Heart left ventricle (tissue), 16 donors: Measurements from ENCODE around the gene SPOCK1. TPM values are rescaled to one million over a fixed set of nuclear protein-coding genes. Genes with fewer than 3 reads are reported as not detected.
"Not testable (repeated sequence)": the region's sequence is repeated elsewhere in the genome, so short reads cannot be mapped to it uniquely, and the experiment has no call there.

ENCODE experiments used
- ATAC-seq, 4 donors: fragments of 200-7000 bp; cut with Tn5 transposase; one replicate each; pipeline ENCODE4 v1.9.1; 2020 to 2022; ENCODE audit warnings: moderate library complexity in 4 of 4, mild to moderate bottlenecking in 3 of 4, moderate number of reproducible peaks in 1 of 4
- DNase-seq, 5 donors: peaks; one replicate each; pipeline ENCODE4 v3.0.0-alpha.2; 2020
- H3K27ac ChIP-seq, 12 donors: fragments of 200-600 bp; sonication (generic) in 4 of 12; one replicate each; pipeline versions ENCODE4 v1.5.0 to v1.8.0; 2016 to 2022; ENCODE audit warnings: mild to moderate bottlenecking in 2 of 12
- H3K27me3 ChIP-seq, 9 donors: fragments of 200-600 bp; sonication (generic) in 2 of 9; one replicate each; pipeline versions ENCODE4 v1.5.1 to v1.8.0; 2016 to 2022; ENCODE audit warnings: mild to moderate bottlenecking in 3 of 9
- H3K36me3 ChIP-seq, 9 donors: fragments of 200-600 bp; sonication (generic) in 2 of 9; one replicate each; pipeline versions ENCODE4 v1.5.0 to v1.8.0; 2018 to 2022; ENCODE audit warnings: mild to moderate bottlenecking in 2 of 9
- H3K4me1 ChIP-seq, 12 donors: fragments of 200-600 bp; sonication (generic) in 4 of 12; one replicate each; pipeline versions ENCODE4 v1.5.0 to v1.8.0; 2016 to 2022; ENCODE audit warnings: mild to moderate bottlenecking in 3 of 12
- H3K4me3 ChIP-seq, 12 donors: fragments of 200-600 bp; sonication (generic) in 4 of 12; one replicate each; pipeline versions ENCODE4 v1.5.0 to v1.8.0; 2017 to 2022; ENCODE audit warnings: mild to moderate bottlenecking in 9 of 12, moderate library complexity in 4 of 12
- H3K9me3 ChIP-seq, 12 donors: fragments of 200-600 bp; sonication (generic) in 4 of 12; one replicate each; pipeline versions ENCODE4 v1.5.0 to v1.8.0; 2016 to 2022; ENCODE audit warnings: mild to moderate bottlenecking in 1 of 12
- POLR2A ChIP-seq, 2 donors: fragments of 450-650 bp; IDR thresholded peaks; one replicate each; pipeline ENCODE4 v1.6.1; 2017; ENCODE audit warnings: antibody characterized with exemption in 2 of 2, mild to moderate bottlenecking in 2 of 2, moderate library complexity in 2 of 2
- WGBS, 4 donors: extraction: QIAGEN DNeasy Blood & Tissue Kit in 2 of 4; methylation state at CpG; one replicate each; pipeline versions ENCODE4 v1.1.5 to v1.1.7; 2013 to 2018; 5-methylcytosine and 5-hydroxymethylcytosine counted together
- intact Hi-C, 10 donors: fragments of 100-400 bp; cut with DNase I; formaldehyde crosslinking; loops; one replicate each; pipeline versions ENCODE4 v1.11.1 to v1.14.2; 2022
- polyA plus RNA-seq, 2 donors: library from polyadenylated mRNA; stranded (reverse); fragments of 200-250 nt; gene quantifications; one replicate each; pipeline ENCODE4 v1.2.3, GENCODE V29; 2013
- total RNA-seq, 9 donors: library from RNA; depleted of rRNA in 2 of 9; stranded (reverse); fragments of >200 nt in 2 of 9; fragmentation: NEBNext Ultra II Directional in 3 of 9; extraction: Animal tissue kit (Norgen Biotek cat#: 25700) in 3 of 9; gene quantifications; one replicate each; pipeline versions ENCODE4 v1.1.0 to v1.2.4, GENCODE V29; 2016 to 2023
- TF ChIP-seq, protein P1 (sequence below), 12 donors: fragments of 200-600 bp; sonication (generic) in 4 of 12; IDR thresholded peaks; one replicate each; pipeline versions ENCODE4 v1.5.0 to v1.8.0; 2018 to 2022; ENCODE audit warnings: antibody characterized with exemption in 12 of 12, mild to moderate bottlenecking in 5 of 12
- donor health status: ischemic (EF 13 %, LVEDD 7.1; RV severe dilation, severe dysfunction).
- donor health status: healthy with polysubstance abuse.
- donor health status: DM: no; HTN: yes; CAD: no.
- donor health status: DM: no; HTN: no; CAD: no.
- donor health status: ischemic (EF 25% LVEDD 6.9; RV normal size, moderate dysfunction).
- donor health status: ischemic (EF 25% LVEDD 5.7; RV mildly dilated, moderate dysfunction).
- donor health status: healthy.
- donor health status: DM: yes; HTN: yes; CAD: no.
- donor health status: ischemic (EF 35%, LVEDD 5.7; RV mildly dilated, moderate dysfunction).
- donor health status: nonischemic (EF 11% LVEDD 7.7; RV severe dilation, severe dysfunction).
- donor health status: DM: yes; HTN: yes; CAD: no.
- donor health status: PGD.
- donor health status: ischemic (EF 29% LVEDD 5.4; RV normal size, mild dysfunction).
- donor health status: nonischemic (EF 23%, LVEDD 6.1; RV moderate dilation, normal function).

SPOCK1 gene
- total and polyA plus RNA-seq, 11 donors: 7.8 to 51.2 (median 19.9) TPM

DNA sequence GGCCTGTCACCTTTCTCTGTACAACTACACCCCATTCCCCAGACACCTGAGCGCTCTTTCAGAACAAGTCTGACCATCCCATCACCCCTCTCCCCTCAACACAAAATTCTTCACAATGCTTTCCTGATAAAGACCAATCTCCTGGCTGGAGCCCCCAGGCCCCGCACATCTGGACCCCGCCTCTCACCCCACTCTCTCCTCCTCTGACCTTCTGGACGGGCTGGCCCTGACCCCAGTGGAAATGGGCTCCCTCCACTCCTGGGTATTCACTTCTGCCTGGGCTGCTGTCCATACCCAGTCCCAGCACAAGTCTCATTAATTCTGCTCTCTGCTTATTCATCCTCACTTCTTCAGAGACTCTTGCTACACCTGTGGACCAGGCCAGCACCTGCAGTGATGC is 2.1 kb upstream of the SPOCK1 start:
- TF ChIP-seq, protein P1, sequence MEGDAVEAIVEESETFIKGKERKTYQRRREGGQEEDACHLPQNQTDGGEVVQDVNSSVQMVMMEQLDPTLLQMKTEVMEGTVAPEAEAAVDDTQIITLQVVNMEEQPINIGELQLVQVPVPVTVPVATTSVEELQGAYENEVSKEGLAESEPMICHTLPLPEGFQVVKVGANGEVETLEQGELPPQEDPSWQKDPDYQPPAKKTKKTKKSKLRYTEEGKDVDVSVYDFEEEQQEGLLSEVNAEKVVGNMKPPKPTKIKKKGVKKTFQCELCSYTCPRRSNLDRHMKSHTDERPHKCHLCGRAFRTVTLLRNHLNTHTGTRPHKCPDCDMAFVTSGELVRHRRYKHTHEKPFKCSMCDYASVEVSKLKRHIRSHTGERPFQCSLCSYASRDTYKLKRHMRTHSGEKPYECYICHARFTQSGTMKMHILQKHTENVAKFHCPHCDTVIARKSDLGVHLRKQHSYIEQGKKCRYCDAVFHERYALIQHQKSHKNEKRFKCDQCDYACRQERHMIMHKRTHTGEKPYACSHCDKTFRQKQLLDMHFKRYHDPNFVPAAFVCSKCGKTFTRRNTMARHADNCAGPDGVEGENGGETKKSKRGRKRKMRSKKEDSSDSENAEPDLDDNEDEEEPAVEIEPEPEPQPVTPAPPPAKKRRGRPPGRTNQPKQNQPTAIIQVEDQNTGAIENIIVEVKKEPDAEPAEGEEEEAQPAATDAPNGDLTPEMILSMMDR (IDR thresholded peaks at IDR 0.05): no peak
- no peak for TF ChIP-seq POLR2A (IDR thresholded peaks at IDR 0.05)
- ATAC-seq: no peak
- no peak for DNase-seq
- no peak overlapping the region for H3K27ac ChIP-seq
- H3K4me3 ChIP-seq: no peak overlapping the region
- H3K9me3 ChIP-seq: no peaks in the 10 kb centered on the region
- WGBS, 4 donors: 80 to 83% (median 81%) methylated on average over 4 of the region's 4 CpGs
- H3K4me1 ChIP-seq: peaks cover 0 to 19% (median 5%) of the 10 kb centered on the region in 12 donors
- intact Hi-C loops: loop anchor here in 4 of 10 donors (5.0 to 10.0 kb wide), 4 partner anchors 104 to 706 kb away; no protein-coding TSS in a partner anchor
- H3K36me3 ChIP-seq: no peaks in the 10 kb centered on the region
- H3K27me3 ChIP-seq: peaks cover 0 to 21% (median 6%) of the 10 kb centered on the region in 9 donors

DNA sequence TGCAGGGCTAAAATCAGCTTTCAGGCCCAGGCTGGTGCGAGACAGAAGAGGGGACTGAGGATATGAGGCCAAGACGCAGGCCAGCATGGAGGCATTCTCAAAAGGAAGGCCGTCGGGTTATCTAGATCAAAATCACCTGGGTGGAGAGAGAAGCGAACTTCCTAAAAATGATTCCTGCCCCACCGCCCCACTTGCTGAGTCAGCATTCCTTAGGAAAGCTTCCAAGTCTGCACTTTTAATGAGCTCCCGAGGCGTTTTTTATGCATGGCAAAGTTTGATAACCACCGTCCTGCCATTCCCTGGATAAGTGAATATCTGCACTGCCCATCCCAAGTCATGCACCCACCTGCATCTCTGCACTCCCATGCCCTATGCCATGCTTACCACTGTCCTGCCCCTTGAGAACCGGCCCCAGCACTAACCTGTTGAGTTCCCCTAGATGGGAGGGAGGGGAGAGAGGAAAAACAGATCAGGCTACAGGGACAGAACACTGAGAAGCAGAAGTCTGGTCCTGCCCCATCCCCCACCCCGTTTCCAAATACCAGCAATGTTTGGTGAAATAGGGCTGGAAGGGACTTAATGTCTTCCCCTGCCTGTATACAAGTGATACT is 1.6 kb upstream of the SPOCK1 start:
- Histone ChIP-seq H3K27ac (no peak overlapping the region), H3K4me3 (no peak overlapping the region), H3K4me1 (peaks cover 0 to 19% (median 5%) of the 10 kb centered on the region in 12 donors), H3K36me3 (no peaks in the 10 kb centered on the region), H3K9me3 (no peaks in the 10 kb centered on the region), H3K27me3 (peaks cover 0 to 21% (median 6%) of the 10 kb centered on the region in 9 donors)
- no peak for DNase-seq
- 82 to 86% (median 84%) methylated on average over 11 of the region's 11 CpGs for WGBS, 4 donors
- no peak for ATAC-seq
- no peak for TF ChIP-seq POLR2A (IDR thresholded peaks at IDR 0.05)
- TF ChIP-seq, protein P1 (IDR thresholded peaks at IDR 0.05): no peak
- intact Hi-C loops: loop anchor here in 4 of 10 donors (5.0 to 10.0 kb wide), 4 partner anchors 104 to 706 kb away; no protein-coding TSS in a partner anchor

DNA sequence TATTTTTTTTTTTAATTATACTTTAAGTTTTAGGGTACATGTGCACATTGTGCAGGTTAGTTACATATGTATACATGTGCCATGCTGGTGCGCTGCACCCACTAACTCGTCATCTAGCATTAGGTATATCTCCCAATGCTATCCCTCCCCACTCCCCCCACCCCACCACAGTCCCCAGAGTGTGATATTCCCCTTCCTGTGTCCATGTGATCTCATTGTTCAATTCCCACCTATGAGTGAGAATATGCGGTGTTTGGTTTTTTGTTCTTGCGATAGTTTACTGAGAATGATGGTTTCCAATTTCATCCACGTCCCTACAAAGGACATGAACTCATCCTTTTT is 351 bp upstream of the SPOCK1 start:
- not testable (repeated sequence) for H3K36me3 ChIP-seq, H3K4me3 ChIP-seq, H3K27ac ChIP-seq, H3K9me3 ChIP-seq, DNase-seq, ATAC-seq
- intact Hi-C loops: loop anchor here in 8 of 10 donors (1.0 to 10.0 kb wide), 11 partner anchors 152 to 697 kb away; no protein-coding TSS in a partner anchor
- H3K4me1 ChIP-seq: peaks cover 0 to 19% (median 5%) of the 10 kb centered on the region in 12 donors
- 100% methylated on average over 2 of the region's 5 CpGs; no CpG with 5 or more reads in 3 of the 4 donors for WGBS, 4 donors
- TF ChIP-seq, protein P1 (IDR thresholded peaks at IDR 0.05): peak in 1 of 12 donors; percentile 29
- peaks cover 0 to 21% (median 6%) of the 10 kb centered on the region in 9 donors for H3K27me3 ChIP-seq

DNA sequence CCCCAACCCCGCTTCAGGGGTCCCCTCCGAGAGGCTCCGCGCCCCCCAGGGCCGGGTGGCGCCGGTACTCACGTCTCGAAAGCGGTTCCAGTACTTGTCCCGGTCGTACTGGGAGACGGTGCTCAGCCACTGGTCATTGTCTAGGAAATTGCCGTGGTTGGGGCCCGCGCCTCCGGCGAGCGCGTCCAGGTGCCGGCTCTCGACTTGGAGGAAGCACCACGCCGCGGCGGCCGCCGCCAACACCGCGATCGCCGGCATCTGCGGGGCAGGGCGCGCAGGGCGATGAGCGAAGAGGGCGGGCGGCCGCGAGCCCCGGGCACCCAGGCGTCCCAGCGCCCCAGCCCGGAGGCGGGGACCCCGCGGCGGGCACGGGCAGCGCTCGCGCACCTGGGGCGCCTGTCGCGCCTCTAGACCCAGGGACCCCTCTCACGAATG is 808 bp downstream of the SPOCK1 start:
- DNase-seq: peak in 2 of 5 donors; percentile 32 to 74
- TF ChIP-seq, protein P1 (IDR thresholded peaks at IDR 0.05): no peak
- no peak for TF ChIP-seq POLR2A (IDR thresholded peaks at IDR 0.05)
- Histone ChIP-seq H3K36me3 (no peaks in the 10 kb centered on the region), H3K27ac (peak overlapping the region in 1 of 12 donors; percentile 41), H3K27me3 (peaks cover 0 to 21% (median 6%) of the 10 kb centered on the region in 9 donors), H3K4me1 (peaks cover 0 to 19% (median 5%) of the 10 kb centered on the region in 12 donors), H3K4me3 (peak overlapping the region; percentile 34 to 65 (median 55)), H3K9me3 (no peaks in the 10 kb centered on the region)
- ATAC-seq: peak in 2 of 4 donors; percentile 31 to 58
- intact Hi-C loops: loop anchor here in 7 of 10 donors (2.0 to 10.0 kb wide), 10 partner anchors 151 to 696 kb away; no protein-coding TSS in a partner anchor
- WGBS, 4 donors: 2 to 4% (median 3%) methylated on average over 21 to 57 of the region's 57 CpGs
